ENCODE data around the gene MEF2C. TPM values are rescaled to one million over a fixed set of nuclear protein-coding genes. Genes with fewer than 3 reads are reported as not detected.

MEF2C gene
- 13.5 and 13.9 TPM in 2 replicates for total RNA-seq

DNA sequence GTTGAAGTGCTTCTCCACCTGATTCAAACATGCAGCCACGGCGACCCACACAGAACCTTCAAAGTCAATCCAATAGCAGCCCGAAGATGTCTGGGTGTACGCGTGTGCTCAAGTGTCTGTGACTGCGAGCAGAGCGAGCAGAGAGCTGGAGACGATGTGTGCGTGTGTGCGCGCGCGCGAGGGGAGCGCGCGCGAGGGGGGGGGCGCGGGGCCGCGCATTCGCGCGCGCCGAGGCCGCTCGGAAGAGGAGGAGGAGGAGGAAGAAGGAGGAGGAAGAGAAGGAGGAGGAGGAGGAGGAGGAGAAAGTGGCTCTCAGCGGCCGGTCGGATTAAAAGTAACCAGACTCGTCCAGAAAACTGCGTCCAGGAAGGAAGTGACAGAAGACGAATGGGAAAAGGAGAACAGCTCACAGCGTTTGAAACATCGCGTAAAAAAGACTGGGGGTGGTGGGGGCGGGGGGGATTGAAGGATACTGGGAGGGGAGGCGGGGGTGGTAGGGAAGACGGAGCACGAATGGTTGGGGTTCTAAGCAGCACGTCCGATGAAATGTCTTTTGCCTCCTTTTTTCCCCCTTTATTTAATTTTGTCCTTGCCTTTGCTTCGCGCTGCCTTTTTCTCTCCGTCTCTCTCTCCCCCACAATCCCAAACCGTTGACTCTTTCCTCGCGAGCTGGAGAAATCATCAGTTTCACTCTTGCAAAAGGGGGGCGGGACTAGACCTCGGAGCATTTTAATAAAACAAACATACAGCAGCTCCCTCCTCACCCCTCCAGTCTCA is at the start of gene MEF2C:
Gene MEF2C, minus strand, starts transcription at position 126 of the 777 bp plus-strand sequence. CDS start 59,396 bp downstream, outside the sequence.

Small RNAs within 50 kb of the gene (small RNA-seq; reads per million reads assigned to genes)
- gene AC008525.2: not detected
